ENCODE results near the gene MAEA. TPM values are rescaled to one million over a fixed set of nuclear protein-coding genes. Genes with fewer than 3 reads are reported as not detected.
A peak's percentile ranks its signal among the peaks of the same experiment; 100 is the strongest.

The MAEA gene
- total RNA-seq, 1 donor from 2014 or later = 65.8 TPM

DNA sequence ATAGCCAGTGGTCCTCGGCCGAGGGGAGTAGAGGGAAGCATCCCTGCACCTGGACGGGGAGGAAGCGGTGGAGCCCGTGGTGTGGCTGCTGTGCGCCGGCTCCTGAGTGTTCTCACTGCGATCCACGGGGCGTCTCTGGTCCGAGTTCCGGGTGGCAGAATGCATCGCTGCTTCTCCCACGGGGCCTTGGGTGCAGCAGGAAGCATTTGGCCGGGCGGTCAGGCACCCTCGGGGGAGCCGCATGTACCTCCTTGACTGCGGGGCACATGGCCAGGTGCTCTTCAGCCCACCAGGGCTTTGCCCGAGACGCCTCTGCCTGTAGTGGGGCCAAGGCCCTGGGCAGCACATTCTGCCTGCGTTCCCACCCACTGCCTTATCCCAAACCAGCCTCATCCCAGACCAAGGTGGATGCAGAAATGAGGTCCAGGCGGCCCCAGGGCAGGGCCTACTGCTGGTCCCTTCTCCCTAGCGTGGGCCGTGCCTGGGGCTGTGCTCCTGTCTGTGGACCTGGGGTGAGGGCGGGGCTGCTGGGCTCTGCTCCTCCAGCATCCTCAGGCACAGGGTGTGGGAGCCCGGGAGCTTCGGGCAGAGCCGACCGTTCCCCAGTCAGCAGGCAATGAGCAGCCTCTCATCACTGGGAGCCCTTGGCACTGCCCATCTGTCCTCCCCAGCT is 89.0 kb downstream of the MAEA start:
- TF ChIP-seq CTCF (IDR thresholded peaks at IDR 0.05) = no peak
- Histone ChIP-seq H3K4me1 (no peaks in the 10 kb centered on the region), H3K4me3 (no peak overlapping the region), H3K36me3 (peaks cover 63% of the 10 kb centered on the region), H3K27ac (no peak overlapping the region), H3K9me3 (no peaks in the 10 kb centered on the region), H3K27me3 (ENCODE audit: low read depth) (no peaks in the 10 kb centered on the region)
- DNase-seq = peak; percentile 45
- ATAC-seq = no peak
- intact Hi-C loops (cut with DNase I) = no loop called here

- peak; percentile 40 for DNase-seq
- Histone ChIP-seq H3K36me3 (peaks cover 64% of the 10 kb centered on the region), H3K9me3 (no peaks in the 10 kb centered on the region), H3K27me3 (ENCODE audit: low read depth) (no peaks in the 10 kb centered on the region), H3K4me1 (no peaks in the 10 kb centered on the region), H3K4me3 (no peak overlapping the region), H3K27ac (no peak overlapping the region)
- intact Hi-C loops (cut with DNase I) = no loop called here
- no peak for ATAC-seq
- no peak for TF ChIP-seq CTCF (IDR thresholded peaks at IDR 0.05)
Observed at GRCh38 chr4:1379351-1379781, 89.7 kb downstream of the MAEA start.

DNA sequence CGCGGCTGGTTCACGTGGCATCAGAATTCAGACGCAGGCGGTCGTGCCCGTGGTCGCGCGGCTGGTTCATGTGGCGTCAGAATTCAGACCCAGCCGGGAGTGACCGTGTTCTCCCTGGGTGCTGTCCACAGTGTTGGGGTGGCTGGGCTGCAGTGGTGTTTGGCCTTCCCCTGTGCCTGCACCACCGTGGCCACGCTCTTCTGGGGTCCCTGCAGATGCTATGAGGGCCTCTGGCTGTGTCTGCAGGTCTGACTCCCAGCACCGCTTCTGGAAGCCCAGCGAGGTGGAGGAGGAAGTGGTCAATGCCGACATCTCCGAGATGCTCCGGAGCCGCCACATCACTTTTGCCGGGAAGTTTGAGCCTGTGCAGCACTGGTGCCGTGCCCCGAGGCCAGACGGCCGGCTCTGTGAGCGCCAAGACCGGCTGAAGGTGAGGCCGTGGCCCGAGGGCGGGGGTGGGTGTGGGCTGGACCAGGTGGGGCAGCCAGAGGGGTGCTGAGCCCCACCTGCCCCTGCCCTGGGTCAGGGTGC is 90.2 kb downstream of the MAEA start:
- intact Hi-C loops (cut with DNase I) = no loop called here

GRCh38 chr4:1380368-1381151 is 90.9 kb downstream of the MAEA start:
- Histone ChIP-seq H3K36me3 (peaks cover 64% of the 10 kb centered on the region), H3K27me3 (ENCODE audit: low read depth) (no peaks in the 10 kb centered on the region), H3K4me3 (no peak overlapping the region), H3K9me3 (no peaks in the 10 kb centered on the region), H3K4me1 (no peaks in the 10 kb centered on the region), H3K27ac (no peak overlapping the region)
- intact Hi-C loops (cut with DNase I) = no loop called here
- peak; percentile 39 for DNase-seq
- TF ChIP-seq CTCF (IDR thresholded peaks at IDR 0.05) = no peak
- no peak for ATAC-seq

More for the DNA sequence above, 90.2 kb downstream of the MAEA start:
- no peak for TF ChIP-seq CTCF (IDR thresholded peaks at IDR 0.05)
- no peaks in the 10 kb centered on the region for H3K4me1 ChIP-seq
- no peak overlapping the region for H3K4me3 ChIP-seq
- no peak for ATAC-seq
- H3K27me3 ChIP-seq (ENCODE audit: low read depth) = no peaks in the 10 kb centered on the region
- no peak overlapping the region for H3K27ac ChIP-seq
- H3K9me3 ChIP-seq = no peaks in the 10 kb centered on the region
- peaks cover 64% of the 10 kb centered on the region for H3K36me3 ChIP-seq
- DNase-seq = peak; percentile 38

DNA sequence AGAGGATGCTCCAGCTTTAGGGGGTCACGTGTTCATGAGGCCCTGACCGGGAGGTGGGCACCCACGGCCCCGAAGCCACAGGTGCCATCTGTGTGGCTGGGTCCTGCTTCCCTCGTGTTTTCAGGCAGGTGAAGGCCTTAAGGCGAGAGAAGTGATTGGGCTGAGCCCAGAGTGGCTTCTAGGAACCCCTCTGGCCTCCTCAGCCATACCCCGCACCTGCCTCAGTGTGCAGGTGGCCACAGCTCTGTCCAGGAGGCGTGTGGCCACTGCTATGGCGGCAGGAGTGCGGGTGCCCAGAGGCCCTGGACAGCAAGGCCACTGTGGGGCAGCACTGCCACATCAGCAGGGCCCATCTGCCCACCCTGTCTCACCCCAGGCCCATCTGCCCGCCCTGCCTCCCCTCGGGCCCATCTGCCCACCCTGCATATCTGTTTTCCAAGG is 91.5 kb downstream of the MAEA start:
- DNase-seq (peak; percentile 18), ATAC-seq (no peak)
- TF ChIP-seq CTCF (IDR thresholded peaks at IDR 0.05) = no peak
- H3K4me1 ChIP-seq = no peaks in the 10 kb centered on the region
- H3K27ac ChIP-seq = no peak overlapping the region
- intact Hi-C loops (cut with DNase I) = no loop called here
- H3K9me3 ChIP-seq = no peaks in the 10 kb centered on the region
- H3K36me3 ChIP-seq = peaks cover 64% of the 10 kb centered on the region
- H3K27me3 ChIP-seq (ENCODE audit: low read depth) = no peaks in the 10 kb centered on the region
- H3K4me3 ChIP-seq = no peak overlapping the region
